HepG2 (cell line): Measurements from ENCODE around the gene RNPEPL1. TPM values are rescaled to one million over a fixed set of nuclear protein-coding genes. Genes with fewer than 3 reads are reported as not detected.

Experiments used
- CAMTA2 ChIP-seq: sonication (generic); formaldehyde crosslinking; IDR thresholded peaks from 2 replicates; pipeline ENCODE4 v1.4.0; 2020; ENCODE audit warnings: mild to moderate bottlenecking, missing genetic modification reagents, borderline replicate concordance
- CBFB ChIP-seq: sonication (generic); formaldehyde crosslinking; IDR thresholded peaks from 2 replicates; pipeline ENCODE4 v1.4.0; 2020; ENCODE audit warnings: missing genetic modification reagents
- DMAP1 ChIP-seq: IDR thresholded peaks from 2 replicates; pipeline ENCODE4 v1.6.1; 2016
- HHEX ChIP-seq: IDR thresholded peaks from 2 replicates; pipeline ENCODE4 v1.6.1; 2016; ENCODE audit warnings: control low read depth
- KMT2B ChIP-seq: IDR thresholded peaks from 2 replicates; pipeline ENCODE4 v1.6.1; 2016; ENCODE audit warnings: missing genetic modification reagents, missing compliant biosample characterization
- SPEN ChIP-seq: sonication (generic); formaldehyde crosslinking; IDR thresholded peaks from 2 replicates; pipeline ENCODE4 v1.5.1; 2020; ENCODE audit warnings: low read depth, mild to moderate bottlenecking, missing genetic modification reagents
- TGIF2 ChIP-seq: IDR thresholded peaks from 2 replicates; pipeline ENCODE4 v1.6.1; 2016; ENCODE audit warnings: control low read depth, missing compliant biosample characterization
- THAP11 ChIP-seq: IDR thresholded peaks from 2 replicates; pipeline ENCODE4 v1.6.1; 2016; ENCODE audit warnings: missing biosample characterization, missing genetic modification reagents
- TP53 ChIP-seq: sonication (generic); formaldehyde crosslinking; conservative IDR thresholded peaks from 2 replicates; pipeline ENCODE4 v1.4.0; 2020; ENCODE audit warnings: missing genetic modification reagents
- U2AF2 ChIP-seq: fragments of 200-400 bp; formaldehyde crosslinking; IDR thresholded peaks from 2 replicates; pipeline ENCODE4 v1.6.1; 2017; ENCODE audit warnings: low read depth, mild to moderate bottlenecking, low read length
- ZMYM3 ChIP-seq: sonication (generic); formaldehyde crosslinking; IDR thresholded peaks from 2 replicates; pipeline ENCODE4 v1.5.1; 2020; ENCODE audit warnings: mild to moderate bottlenecking, missing genetic modification reagents
- ZNF101 ChIP-seq: sonication (generic); formaldehyde crosslinking; IDR thresholded peaks from 2 replicates; pipeline ENCODE4 v1.4.0; 2020; ENCODE audit warnings: mild to moderate bottlenecking, low read depth, missing genetic modification reagents, borderline replicate concordance
- ZNF333 ChIP-seq: sonication (generic); formaldehyde crosslinking; IDR thresholded peaks from 2 replicates; pipeline ENCODE4 v1.4.0; 2020; ENCODE audit warnings: mild to moderate bottlenecking, missing genetic modification reagents, borderline replicate concordance
- ZNF44 ChIP-seq: sonication (generic); formaldehyde crosslinking; IDR thresholded peaks from 2 replicates; pipeline ENCODE4 v1.5.1; 2020; ENCODE audit warnings: mild to moderate bottlenecking, missing genetic modification reagents
- ZNF790 ChIP-seq: sonication (generic); formaldehyde crosslinking; IDR thresholded peaks from 2 replicates; pipeline ENCODE4 v1.8.0; 2022; ENCODE audit warnings: missing genetic modification reagents, mild to moderate bottlenecking, borderline replicate concordance
- polyA plus RNA-seq, 8 experiments: library from polyadenylated mRNA; depleted of rRNA in 3 of 8; stranded (reverse) in 7 of 8; unstranded in 1 of 8; fragments of >200 nt; fragmentation: Illumina TruSeq in 4 of 8; extraction: Trizol in 4 of 8; gene quantifications; 2 replicates each; pipeline versions ENCODE4 v1.2.1 to v1.2.3, GENCODE V29; 2011 to 2016; ENCODE audit warnings: low read depth in 4 of 8, missing spikeins in 1 of 8, mixed read lengths in 1 of 8; ENCODE audit not compliant: insufficient read depth in 1 of 8
- total RNA-seq, 5 experiments: library from RNA; depleted of rRNA; stranded (reverse); fragments of >200 nt; fragmentation: Illumina TruSeq; extraction: Trizol; gene quantifications; 2 replicates each; pipeline ENCODE4 v1.2.3, GENCODE V29; 2016; ENCODE audit warnings: low read depth in 1 of 5
- TF ChIP-seq, protein P1 (sequence below): sonication (generic); formaldehyde crosslinking; conservative IDR thresholded peaks from 2 replicates; pipeline ENCODE4 v1.4.0; 2020; ENCODE audit warnings: missing genetic modification reagents
- TF ChIP-seq, protein P2 (sequence below): sonication (generic); formaldehyde crosslinking; IDR thresholded peaks from 2 replicates; pipeline ENCODE4 v1.4.0; 2020; ENCODE audit warnings: missing genetic modification reagents, borderline replicate concordance
- TF ChIP-seq, protein P3 (sequence below): sonication (generic); formaldehyde crosslinking; IDR thresholded peaks from 2 replicates; pipeline ENCODE4 v1.8.1; 2023; ENCODE audit warnings: mild to moderate bottlenecking, missing genetic modification reagents
- TF ChIP-seq, protein P4 (sequence below): sonication (generic); formaldehyde crosslinking; IDR thresholded peaks from 2 replicates; pipeline ENCODE4 v1.5.0; 2020; ENCODE audit warnings: missing genetic modification reagents
- TF ChIP-seq, protein P5 (sequence below): sonication (generic); formaldehyde crosslinking; IDR thresholded peaks from 2 replicates; pipeline ENCODE4 v1.9.0; 2022; ENCODE audit warnings: missing genetic modification reagents, mild to moderate bottlenecking, borderline replicate concordance

The RNPEPL1 gene
- total and polyA plus RNA-seq, 2 of the 13 experiments (the other 11 are each of a cell fraction or from before 2014, with no cell fraction given): 13.0 to 18.0 TPM

DNA sequence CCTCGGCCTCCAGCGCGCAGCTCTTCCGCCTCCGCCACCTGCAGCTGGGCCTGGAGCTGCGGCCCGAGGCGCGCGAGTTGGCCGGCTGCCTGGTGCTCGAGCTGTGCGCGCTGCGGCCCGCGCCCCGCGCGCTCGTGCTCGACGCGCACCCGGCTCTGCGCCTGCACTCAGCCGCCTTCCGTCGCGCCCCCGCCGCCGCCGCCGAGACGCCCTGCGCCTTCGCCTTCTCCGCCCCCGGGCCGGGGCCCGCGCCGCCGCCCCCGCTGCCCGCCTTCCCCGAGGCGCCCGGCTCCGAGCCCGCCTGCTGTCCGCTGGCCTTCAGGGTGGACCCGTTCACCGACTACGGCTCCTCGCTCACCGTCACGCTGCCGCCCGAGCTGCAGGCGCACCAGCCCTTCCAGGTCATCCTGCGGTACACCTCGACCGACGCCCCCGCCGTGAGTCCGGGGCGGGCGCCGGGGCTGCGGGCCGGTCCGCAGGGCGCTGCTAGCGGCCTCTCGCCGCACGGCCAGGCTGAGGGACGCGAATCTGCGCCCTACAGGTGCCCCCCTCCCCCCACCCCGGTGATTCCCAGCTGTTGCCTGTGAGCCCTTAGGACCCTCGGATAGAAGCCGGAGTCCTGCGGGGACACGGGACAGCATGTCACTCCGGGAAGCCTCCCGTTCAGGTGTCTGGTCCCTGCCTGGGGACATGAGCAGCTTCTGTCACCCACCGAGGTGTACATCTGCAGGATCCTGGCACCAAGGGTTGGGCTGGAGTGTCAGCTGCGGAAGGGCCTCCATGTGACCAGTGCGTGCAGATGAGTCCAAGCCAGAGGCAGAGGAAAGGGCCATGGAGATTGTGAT is 616 bp downstream of the RNPEPL1 start (continued):
- TF ChIP-seq CBFB (CRISPR knock-in tag) (no peak; the same call in 1 of the 2 replicates), TGIF2 (CRISPR knock-in tag) (peak; percentile 67), ZNF790 (CRISPR knock-in tag) (no peak), THAP11 (CRISPR knock-in tag) (peak; percentile 56; the same call in 1 of the 2 replicates), DMAP1 (no peak), CAMTA2 (CRISPR knock-in tag) (peak; percentile 72; the same call in 1 of the 2 replicates), ZNF44 (CRISPR knock-in tag) (no peak), ZNF333 (CRISPR knock-in tag) (0 out of 2 replicates have a peak, but pooled peaks have one; percentile 41), KMT2B (CRISPR knock-in tag) (no peak), SPEN (CRISPR knock-in tag) (no peak; the same call in 1 of the 2 replicates), U2AF2 (no peak), ZNF101 (CRISPR knock-in tag) (no peak), HHEX (no peak), TP53 (CRISPR knock-in tag) (no peak), ZMYM3 (CRISPR knock-in tag) (no peak)
- TF ChIP-seq, protein P1, sequence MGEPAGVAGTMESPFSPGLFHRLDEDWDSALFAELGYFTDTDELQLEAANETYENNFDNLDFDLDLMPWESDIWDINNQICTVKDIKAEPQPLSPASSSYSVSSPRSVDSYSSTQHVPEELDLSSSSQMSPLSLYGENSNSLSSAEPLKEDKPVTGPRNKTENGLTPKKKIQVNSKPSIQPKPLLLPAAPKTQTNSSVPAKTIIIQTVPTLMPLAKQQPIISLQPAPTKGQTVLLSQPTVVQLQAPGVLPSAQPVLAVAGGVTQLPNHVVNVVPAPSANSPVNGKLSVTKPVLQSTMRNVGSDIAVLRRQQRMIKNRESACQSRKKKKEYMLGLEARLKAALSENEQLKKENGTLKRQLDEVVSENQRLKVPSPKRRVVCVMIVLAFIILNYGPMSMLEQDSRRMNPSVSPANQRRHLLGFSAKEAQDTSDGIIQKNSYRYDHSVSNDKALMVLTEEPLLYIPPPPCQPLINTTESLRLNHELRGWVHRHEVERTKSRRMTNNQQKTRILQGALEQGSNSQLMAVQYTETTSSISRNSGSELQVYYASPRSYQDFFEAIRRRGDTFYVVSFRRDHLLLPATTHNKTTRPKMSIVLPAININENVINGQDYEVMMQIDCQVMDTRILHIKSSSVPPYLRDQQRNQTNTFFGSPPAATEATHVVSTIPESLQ (CRISPR knock-in tag): no peak
- TF ChIP-seq, protein P2, sequence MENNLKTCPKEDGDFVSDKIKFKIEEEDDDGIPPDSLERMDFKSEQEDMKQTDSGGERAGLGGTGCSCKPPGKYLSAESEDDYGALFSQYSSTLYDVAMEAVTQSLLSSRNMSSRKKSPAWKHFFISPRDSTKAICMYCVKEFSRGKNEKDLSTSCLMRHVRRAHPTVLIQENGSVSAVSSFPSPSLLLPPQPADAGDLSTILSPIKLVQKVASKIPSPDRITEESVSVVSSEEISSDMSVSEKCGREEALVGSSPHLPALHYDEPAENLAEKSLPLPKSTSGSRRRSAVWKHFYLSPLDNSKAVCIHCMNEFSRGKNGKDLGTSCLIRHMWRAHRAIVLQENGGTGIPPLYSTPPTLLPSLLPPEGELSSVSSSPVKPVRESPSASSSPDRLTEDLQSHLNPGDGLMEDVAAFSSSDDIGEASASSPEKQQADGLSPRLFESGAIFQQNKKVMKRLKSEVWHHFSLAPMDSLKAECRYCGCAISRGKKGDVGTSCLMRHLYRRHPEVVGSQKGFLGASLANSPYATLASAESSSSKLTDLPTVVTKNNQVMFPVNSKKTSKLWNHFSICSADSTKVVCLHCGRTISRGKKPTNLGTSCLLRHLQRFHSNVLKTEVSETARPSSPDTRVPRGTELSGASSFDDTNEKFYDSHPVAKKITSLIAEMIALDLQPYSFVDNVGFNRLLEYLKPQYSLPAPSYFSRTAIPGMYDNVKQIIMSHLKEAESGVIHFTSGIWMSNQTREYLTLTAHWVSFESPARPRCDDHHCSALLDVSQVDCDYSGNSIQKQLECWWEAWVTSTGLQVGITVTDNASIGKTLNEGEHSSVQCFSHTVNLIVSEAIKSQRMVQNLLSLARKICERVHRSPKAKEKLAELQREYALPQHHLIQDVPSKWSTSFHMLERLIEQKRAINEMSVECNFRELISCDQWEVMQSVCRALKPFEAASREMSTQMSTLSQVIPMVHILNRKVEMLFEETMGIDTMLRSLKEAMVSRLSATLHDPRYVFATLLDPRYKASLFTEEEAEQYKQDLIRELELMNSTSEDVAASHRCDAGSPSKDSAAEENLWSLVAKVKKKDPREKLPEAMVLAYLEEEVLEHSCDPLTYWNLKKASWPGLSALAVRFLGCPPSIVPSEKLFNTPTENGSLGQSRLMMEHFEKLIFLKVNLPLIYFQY (CRISPR knock-in tag): no peak
- TF ChIP-seq, protein P3, sequence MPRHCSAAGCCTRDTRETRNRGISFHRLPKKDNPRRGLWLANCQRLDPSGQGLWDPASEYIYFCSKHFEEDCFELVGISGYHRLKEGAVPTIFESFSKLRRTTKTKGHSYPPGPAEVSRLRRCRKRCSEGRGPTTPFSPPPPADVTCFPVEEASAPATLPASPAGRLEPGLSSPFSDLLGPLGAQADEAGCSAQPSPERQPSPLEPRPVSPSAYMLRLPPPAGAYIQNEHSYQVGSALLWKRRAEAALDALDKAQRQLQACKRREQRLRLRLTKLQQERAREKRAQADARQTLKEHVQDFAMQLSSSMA (CRISPR knock-in tag): no peak
- TF ChIP-seq, protein P4, sequence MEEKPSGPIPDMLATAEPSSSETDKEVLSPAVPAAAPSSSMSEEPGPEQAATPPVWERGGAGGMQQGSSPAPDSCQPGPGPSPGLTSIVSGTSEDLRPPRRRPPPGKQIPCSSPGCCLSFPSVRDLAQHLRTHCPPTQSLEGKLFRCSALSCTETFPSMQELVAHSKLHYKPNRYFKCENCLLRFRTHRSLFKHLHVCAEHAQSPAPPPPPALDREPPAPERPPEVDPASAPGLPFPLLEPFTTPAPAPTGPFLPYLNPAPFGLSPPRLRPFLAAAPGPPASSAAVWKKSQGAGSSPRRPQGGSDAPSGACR (CRISPR knock-in tag): no peak
- TF ChIP-seq, protein P5, sequence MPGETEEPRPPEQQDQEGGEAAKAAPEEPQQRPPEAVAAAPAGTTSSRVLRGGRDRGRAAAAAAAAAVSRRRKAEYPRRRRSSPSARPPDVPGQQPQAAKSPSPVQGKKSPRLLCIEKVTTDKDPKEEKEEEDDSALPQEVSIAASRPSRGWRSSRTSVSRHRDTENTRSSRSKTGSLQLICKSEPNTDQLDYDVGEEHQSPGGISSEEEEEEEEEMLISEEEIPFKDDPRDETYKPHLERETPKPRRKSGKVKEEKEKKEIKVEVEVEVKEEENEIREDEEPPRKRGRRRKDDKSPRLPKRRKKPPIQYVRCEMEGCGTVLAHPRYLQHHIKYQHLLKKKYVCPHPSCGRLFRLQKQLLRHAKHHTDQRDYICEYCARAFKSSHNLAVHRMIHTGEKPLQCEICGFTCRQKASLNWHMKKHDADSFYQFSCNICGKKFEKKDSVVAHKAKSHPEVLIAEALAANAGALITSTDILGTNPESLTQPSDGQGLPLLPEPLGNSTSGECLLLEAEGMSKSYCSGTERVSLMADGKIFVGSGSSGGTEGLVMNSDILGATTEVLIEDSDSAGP (CRISPR knock-in tag): no peak; the same call in 1 of the 2 replicates
